ENCODE data around the gene NCSTN.
"Not testable (repeated sequence)": the region's sequence is repeated elsewhere in the genome, so short reads cannot be mapped to it uniquely, and the experiment has no call there.

The NCSTN gene

GRCh38 chr1:160374306-160375110, 31.3 kb downstream of the NCSTN start:
- no peak for DNase-seq

DNA sequence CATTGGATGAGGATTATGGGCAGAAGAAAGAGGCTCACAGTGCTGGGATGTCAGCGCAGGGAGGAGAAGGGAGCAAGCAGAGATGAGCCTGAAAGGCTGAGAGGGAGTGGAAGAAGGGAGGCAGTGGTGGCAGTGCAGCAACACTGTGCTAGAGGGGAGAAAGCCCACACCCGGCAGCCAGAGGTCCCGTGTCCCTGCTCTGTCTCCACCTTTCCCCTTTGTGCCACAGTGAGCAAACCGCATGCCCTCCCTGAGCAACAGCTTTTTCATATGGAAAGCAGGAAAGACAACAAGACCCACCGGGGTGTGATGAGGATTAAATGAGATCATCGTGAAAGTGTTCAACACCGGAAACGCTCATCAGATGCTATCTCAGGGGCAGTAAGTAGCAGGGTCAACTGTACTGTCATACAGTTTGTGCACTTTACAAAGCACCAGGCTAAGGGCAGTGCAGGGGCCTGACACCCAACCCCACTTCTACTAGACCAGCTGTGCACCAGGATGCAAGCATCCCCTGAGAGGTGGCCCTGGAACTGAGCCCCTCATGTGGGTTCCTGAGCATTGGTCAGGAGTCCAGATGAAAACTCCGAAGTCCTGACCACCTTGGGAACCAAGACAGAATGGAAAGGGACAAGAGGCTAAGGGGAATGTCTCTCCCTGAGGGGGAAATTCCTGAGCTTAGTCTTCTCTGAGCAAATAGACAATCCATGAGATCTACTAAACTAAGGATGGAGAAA, 32.8 kb downstream of the NCSTN start:
- DNase-seq = no peak

DNA sequence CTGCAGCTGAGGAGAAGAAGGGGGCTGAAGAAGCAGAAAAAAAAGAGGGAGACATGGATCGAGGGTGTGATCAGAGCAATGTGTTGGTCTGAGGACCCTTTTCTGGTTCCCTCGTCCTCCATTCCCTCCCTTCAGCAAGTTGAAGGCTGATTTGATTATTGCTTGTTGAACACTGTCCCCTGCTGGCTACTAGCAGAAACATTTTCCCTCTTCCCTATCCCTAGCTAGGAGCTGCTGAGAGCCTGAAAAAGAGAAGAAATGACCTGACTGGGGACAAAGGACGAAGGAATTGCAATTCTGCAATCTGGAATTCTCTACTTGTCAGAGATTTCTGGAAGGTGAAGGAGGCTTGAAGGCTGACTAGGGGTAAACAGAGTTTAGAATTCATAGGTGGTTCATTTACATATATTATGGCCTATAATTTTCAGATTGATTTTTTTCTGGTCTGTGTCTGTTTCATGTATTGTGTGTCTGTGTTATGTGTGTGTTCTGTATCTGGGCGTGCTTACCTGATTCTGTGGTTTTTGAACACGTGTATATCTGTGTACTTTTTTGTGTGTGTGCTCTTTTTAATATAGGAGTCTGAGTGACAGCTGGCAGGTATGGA, 33.4 kb downstream of the NCSTN start:
- no peak for DNase-seq

DNA sequence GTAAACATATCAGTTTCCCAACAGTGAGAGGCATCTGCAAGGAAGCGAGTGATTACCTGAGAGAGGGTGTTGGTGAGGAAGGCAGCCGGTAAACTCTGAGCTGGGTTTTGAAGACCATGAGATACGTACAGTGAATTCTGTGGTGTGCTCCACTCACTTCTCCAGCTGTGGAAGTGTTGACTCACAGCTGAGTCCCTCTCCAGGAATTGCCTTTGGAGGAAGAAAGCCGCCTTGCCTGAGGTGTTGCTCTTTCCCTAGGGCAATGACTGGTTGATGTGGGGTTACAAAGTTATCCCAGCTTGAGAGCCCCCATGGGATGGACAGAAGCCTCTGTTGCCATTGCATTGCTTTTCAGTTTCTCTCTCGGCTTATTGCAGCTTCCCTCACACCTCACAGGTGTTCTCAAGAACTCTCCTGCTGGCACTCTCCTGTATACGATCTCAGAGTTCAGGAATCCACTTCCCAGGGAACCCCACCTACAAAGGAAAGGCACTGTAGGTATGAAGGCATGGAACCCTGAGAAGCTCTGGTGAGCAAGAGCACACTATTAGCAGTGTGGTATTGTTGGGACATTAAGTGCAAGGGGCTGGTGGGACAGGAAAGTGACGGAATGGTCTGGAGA, 34.5 kb downstream of the NCSTN start:
- no peak for DNase-seq

DNA sequence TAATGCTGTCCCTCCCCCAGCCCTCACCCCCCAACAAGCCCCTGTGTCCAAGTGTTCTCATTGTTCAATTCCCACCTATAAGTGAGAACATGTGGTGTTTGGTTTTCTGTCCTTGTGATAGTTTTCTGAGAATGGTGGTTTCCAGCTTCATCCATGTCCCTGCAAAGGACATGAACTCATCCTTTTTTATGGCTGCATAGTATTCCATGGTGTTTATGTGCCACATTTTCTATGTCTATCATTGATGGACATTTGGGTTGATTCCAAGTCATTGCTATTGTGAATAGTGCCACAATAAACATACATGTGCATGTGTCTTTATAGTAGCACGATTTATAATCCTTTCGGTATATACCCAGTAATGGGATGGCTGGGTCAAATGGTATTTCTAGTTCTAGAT, 41.6 kb downstream of the NCSTN start:
- not testable (repeated sequence) for DNase-seq

GRCh38 chr1:160388406-160388805, 45.2 kb downstream of the NCSTN start:
- DNase-seq = not testable (repeated sequence)

DNA sequence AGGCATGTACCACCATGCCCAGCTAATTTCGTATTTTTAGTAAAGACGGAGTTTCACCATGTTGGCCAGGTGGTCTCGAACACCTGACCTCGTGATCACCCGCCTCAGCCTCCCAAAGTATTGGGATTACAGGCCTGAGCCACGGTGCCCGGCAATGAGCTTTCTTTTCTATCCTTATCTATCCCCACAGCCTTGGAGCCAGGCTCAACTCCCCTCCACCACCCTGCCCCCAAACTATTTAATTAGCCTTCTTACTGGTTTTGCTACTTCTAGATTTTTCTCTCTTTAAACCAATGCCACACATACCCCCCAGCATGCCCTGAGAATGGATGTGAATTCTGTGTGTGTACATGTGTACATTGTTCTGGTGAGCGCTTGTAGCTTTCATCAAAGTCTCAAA, 51.5 kb downstream of the NCSTN start:
- no peak for DNase-seq

- DNase-seq = no peak
Observed at GRCh38 chr1:160397651-160398050, 54.5 kb downstream of the NCSTN start.

DNA sequence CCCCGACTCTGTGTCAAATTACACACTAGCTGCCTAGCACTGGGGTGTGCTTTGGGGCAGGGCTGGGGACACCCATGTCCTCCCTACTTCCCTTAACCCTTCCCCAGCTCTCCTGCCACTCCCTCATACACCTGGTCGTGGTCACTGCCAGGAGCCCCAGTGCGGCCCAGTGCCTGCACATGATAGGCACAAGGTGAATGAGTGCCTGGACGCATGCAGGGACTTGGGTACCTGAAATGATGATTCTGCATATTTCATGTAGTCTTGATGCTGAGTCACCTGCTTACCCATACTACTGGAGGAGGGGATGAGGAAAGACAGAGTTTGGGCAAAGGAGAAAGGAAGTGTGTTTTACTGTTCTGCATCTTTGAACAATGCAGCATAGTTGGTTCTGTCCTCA, 55.6 kb downstream of the NCSTN start:
- no peak for DNase-seq

DNA sequence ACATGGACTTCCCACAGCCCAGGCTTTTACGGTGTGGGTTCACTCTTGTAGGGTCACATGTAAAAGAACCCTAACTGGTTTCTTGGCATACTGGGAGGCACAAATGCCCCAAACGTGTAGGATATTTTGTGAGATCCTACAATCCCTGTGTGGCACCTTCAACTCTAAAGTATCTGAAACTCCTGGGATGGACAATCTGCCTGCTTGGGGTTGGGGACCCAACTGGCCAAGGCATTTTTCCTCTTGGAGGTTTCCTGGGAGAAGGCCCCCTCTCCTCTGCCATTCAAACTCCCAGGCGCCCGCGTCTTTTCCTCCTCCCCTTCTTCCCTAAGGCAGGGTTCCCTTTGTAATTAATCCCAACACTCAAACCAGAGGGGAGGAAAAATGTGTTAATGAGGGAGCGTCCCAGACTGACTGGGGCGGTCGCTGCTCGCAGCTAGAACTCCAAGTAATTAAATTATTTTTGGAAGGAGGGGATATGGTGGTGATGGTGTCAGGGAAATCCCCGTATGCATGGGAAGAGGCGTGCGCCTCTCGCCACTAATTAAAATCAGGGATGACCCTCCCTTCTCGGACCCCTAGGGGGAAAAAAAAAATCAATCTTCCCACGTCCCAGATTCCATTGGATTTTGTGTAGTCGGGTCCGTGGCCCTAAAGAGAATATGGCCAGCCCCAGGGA, 56.5 kb downstream of the NCSTN start:
- DNase-seq = no peak

GRCh38 chr1:160400223-160400645, 57.1 kb downstream of the NCSTN start, which contains the start of gene VANGL2:
Gene VANGL2 (plus strand): TSS chr1:160400564. CDS start chr1:160415838, 15,274 bp downstream.
- peak; percentile 24 for DNase-seq

GRCh38 chr1:160400646-160401486, 57.7 kb downstream of the NCSTN start:
- DNase-seq = no peak

- DNase-seq = no peak
Observed at GRCh38 chr1:160401487-160401805, 58.3 kb downstream of the NCSTN start.

DNA sequence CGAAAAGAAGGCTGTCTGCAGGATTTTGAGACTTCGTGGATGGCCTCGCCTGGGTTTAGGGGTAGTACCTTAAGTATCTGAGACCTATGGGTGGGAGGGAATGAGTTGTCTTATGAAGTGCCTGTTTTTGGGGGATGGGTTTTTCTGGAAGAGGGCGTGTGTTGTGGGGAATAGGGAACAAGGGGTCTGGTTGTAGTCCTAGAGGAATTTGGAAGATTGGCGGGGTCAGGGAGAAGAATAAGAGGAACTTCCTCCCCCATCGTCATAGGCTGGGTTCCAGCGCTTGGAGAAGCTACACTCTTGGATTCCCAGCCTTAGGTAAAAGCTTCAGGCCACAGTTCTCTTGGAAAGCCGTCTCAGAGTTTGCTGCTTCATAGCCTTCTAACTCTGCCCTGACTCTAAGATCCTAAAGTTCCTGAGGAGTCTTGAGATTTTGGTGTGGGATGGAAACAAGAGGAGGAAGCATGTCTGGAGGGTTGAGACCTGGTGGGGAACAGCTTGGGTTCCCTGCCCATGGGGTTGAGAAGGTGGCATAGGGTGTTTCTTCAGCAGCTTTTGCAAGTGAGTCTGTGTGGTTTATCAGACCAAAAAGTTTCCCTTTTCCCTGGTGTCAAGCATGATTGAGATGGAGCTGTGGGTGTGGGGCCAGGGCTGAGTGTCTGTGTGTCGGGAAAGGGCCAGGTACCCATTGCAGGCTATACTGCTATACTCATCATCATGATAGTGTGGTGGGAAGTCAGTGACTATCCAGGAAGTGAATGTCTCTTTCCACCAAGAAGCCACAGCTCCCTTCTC, 59.0 kb downstream of the NCSTN start:
- DNase-seq = no peak

GRCh38 chr1:160403244-160403643, 60.1 kb downstream of the NCSTN start:
- no peak for DNase-seq

DNA sequence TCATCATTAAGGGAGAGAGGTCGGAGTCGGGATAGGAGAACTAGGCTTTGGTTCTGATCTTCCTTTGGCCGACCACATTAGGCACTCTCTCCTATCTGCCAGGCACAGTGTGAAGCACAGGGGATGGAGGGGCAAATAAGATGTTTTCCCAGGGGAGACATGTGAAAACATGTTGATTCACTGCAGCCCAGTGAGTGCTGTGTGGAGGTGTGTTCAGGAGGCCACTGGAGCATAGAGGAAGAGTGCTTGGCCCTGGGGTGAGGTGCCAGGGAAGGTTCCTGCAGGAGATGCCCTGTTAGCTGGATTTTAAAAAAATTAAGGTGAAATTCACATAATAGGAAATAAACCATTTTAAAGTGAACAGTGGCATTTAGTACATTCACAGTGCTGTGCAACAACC, 60.9 kb downstream of the NCSTN start:
- DNase-seq = no peak

DNA sequence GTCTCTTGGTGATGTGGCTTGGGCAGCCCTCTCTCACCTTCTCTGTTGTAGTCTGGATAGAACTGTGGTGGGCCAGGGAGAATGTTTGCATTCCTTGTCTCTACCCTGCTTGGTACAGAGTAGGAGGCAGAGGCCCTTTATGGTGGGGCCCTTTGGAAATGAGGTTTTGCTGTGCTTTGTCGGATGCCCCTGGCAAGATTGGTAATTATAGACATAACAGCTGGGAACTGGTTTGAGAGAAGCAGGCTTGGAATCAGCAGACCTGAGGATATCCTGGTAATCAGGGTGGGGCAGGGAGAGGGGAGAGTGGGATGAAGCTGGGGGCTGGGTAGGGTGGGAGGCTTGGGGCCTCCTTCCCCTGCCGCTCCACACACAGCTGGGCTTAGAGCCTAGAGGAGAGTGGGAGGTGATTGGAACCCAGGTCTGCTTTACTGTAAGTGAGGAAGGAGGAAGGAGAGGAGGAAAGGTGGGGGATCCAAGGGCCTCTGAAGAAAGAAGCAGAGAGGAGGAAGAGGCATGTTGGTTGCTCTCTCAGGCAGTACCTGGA, 62.2 kb downstream of the NCSTN start:
- DNase-seq = no peak

GRCh38 chr1:160406131-160406968, 63.2 kb downstream of the NCSTN start:
- DNase-seq = no peak

Data from effector CD8-positive, alpha-beta T cell (primary cell).